HT1080 (cell line): ENCODE data around the gene GPR143. TPM values are rescaled to one million over a fixed set of nuclear protein-coding genes. Genes with fewer than 3 reads are reported as not detected.
A peak's percentile ranks its signal among the peaks of the same experiment; 100 is the strongest.
"Not testable (repeated sequence)": the region's sequence is repeated elsewhere in the genome, so short reads cannot be mapped to it uniquely, and the experiment has no call there.

Source experiments
- DNase-seq: peaks from one replicate; pipeline ENCODE4 v3.0.0-alpha.2; 2015; ENCODE audit warnings: low read depth
- polyA plus RNA-seq, 2 experiments: library from polyadenylated mRNA; depleted of rRNA; stranded (reverse); fragments of >200 nt; gene quantifications; 2 replicates each; pipeline ENCODE4 v1.2.3, GENCODE V29; 2015
- total RNA-seq: library from RNA; depleted of rRNA; stranded (reverse); fragments of >200 nt; shearing (Covaris generic); gene quantifications from 2 replicates; pipeline ENCODE4 v1.2.3, GENCODE V29; 2014; rRNA removed

The GPR143 gene
- total RNA-seq = 0.59 and 2.1 TPM in 2 replicates
- 0.33 and 0.60 TPM in 2 replicates for polyA plus RNA-seq (2015; cell fraction: cytosol; rRNA removed)
- 0.35 and 0.36 TPM in 2 replicates for polyA plus RNA-seq (2015; cell fraction: nucleus; rRNA removed)

GRCh38 chrX:9765737-9766097 is at the start of gene GPR143:
Gene GPR143, minus strand, starts transcription at chrX:9765847. Its CDS starts 30 bp downstream, at chrX:9765817.
- no peak for DNase-seq

- not testable (repeated sequence) for DNase-seq
Observed at GRCh38 chrX:9811086-9811485, 45.4 kb upstream of the GPR143 start.

- not testable (repeated sequence) for DNase-seq
Observed at GRCh38 chrX:9809876-9810275, 44.2 kb upstream of the GPR143 start.

GRCh38 chrX:9807355-9808182 is 41.9 kb upstream of the GPR143 start:
- no peak for DNase-seq

- no peak for DNase-seq
Observed at GRCh38 chrX:9805956-9806355, 40.3 kb upstream of the GPR143 start.

GRCh38 chrX:9804444-9804843 is 38.8 kb upstream of the GPR143 start:
- peak; percentile 8 for DNase-seq

GRCh38 chrX:9802737-9803136 is 37.1 kb upstream of the GPR143 start:
- no peak for DNase-seq

GRCh38 chrX:9797384-9798360 is 32.0 kb upstream of the GPR143 start:
- DNase-seq = no peak

- DNase-seq = no peak
Observed at GRCh38 chrX:9794495-9794894, 28.8 kb upstream of the GPR143 start.

- no peak for DNase-seq
Observed at GRCh38 chrX:9790866-9791265, 25.2 kb upstream of the GPR143 start.

- no peak for DNase-seq
Observed at GRCh38 chrX:9789555-9789954, 23.9 kb upstream of the GPR143 start.

- DNase-seq = no peak
Observed at GRCh38 chrX:9788911-9789310, 23.3 kb upstream of the GPR143 start.

GRCh38 chrX:9786798-9787635 is 21.4 kb upstream of the GPR143 start:
- no peak for DNase-seq

- DNase-seq = no peak
Observed at GRCh38 chrX:9785944-9786797, 20.5 kb upstream of the GPR143 start, which contains the start of gene SHROOM2. Gene SHROOM2, plus strand, starts transcription at chrX:9786429. Its CDS starts 117 bp downstream, at chrX:9786546.

GRCh38 chrX:9785254-9785943 is 19.8 kb upstream of the GPR143 start:
- DNase-seq = no peak

GRCh38 chrX:9784332-9784731 is 18.7 kb upstream of the GPR143 start:
- no peak for DNase-seq

GRCh38 chrX:9781941-9782340 is 16.3 kb upstream of the GPR143 start:
- DNase-seq = peak; percentile 12

- DNase-seq = peak; percentile 61
Observed at GRCh38 chrX:9775930-9776329, 10.3 kb upstream of the GPR143 start.

- no peak for DNase-seq
Observed at GRCh38 chrX:9772943-9773342, 7.3 kb upstream of the GPR143 start.
